CMK (cell line): ENCODE measurements around the gene AOAH.
"Not testable (repeated sequence)": the region's sequence is repeated elsewhere in the genome, so short reads cannot be mapped to it uniquely, and the experiment has no call there.

ENCODE experiments used
- DNase-seq: peaks from one replicate; pipeline ENCODE4 v3.0.0-alpha.2; 2010; ENCODE audit warnings: low read depth

AOAH gene

GRCh38 chr7:36736090-36736898 lies 12.0 kb upstream of the AOAH start:
- no peak for DNase-seq

- DNase-seq, result no peak
Observed at GRCh38 chr7:36735172-36735571, 10.9 kb upstream of the AOAH start.

GRCh38 chr7:36734731-36735130 lies 10.4 kb upstream of the AOAH start:
- no peak for DNase-seq

GRCh38 chr7:36733411-36733810 lies 9.1 kb upstream of the AOAH start:
- no peak for DNase-seq

- DNase-seq, result no peak
Observed at GRCh38 chr7:36732806-36733205, 8.5 kb upstream of the AOAH start.

GRCh38 chr7:36730046-36730445 lies 5.8 kb upstream of the AOAH start:
- no peak for DNase-seq

- no peak for DNase-seq
Observed at GRCh38 chr7:36728143-36728542, 3.8 kb upstream of the AOAH start.

GRCh38 chr7:36726806-36727503 lies 2.7 kb upstream of the AOAH start:
- DNase-seq, result no peak

GRCh38 chr7:36726311-36726710 lies 2.0 kb upstream of the AOAH start:
- no peak for DNase-seq

GRCh38 chr7:36724996-36725395 lies 702 bp upstream of the AOAH start:
- no peak for DNase-seq

GRCh38 chr7:36723291-36723690 lies 1.0 kb downstream of the AOAH start:
- no peak for DNase-seq

GRCh38 chr7:36719083-36719632 lies 5.1 kb downstream of the AOAH start:
- no peak for DNase-seq

GRCh38 chr7:36717586-36717985 lies 6.7 kb downstream of the AOAH start:
- no peak for DNase-seq

GRCh38 chr7:36716802-36717201 lies 7.5 kb downstream of the AOAH start:
- not testable (repeated sequence) for DNase-seq

- DNase-seq, result no peak
Observed at GRCh38 chr7:36712015-36712414, 12.3 kb downstream of the AOAH start.

GRCh38 chr7:36711256-36711655 lies 13.0 kb downstream of the AOAH start:
- no peak for DNase-seq

GRCh38 chr7:36710186-36710791 lies 14.0 kb downstream of the AOAH start:
- no peak for DNase-seq

- no peak for DNase-seq
Observed at GRCh38 chr7:36708767-36709166, 15.5 kb downstream of the AOAH start.

GRCh38 chr7:36707898-36708297 lies 16.4 kb downstream of the AOAH start:
- DNase-seq, result no peak

GRCh38 chr7:36707465-36707864 lies 16.8 kb downstream of the AOAH start:
- no peak for DNase-seq

GRCh38 chr7:36703860-36704259 lies 20.4 kb downstream of the AOAH start:
- DNase-seq, result not testable (repeated sequence)

GRCh38 chr7:36692456-36692855 lies 31.8 kb downstream of the AOAH start:
- no peak for DNase-seq

- DNase-seq, result no peak
Observed at GRCh38 chr7:36691983-36692382, 32.3 kb downstream of the AOAH start.
